HFF-Myc (cell line): ENCODE results near the gene NAALADL2.

Experiments used
- DNase-seq: peaks from one replicate; pipeline ENCODE4 v3.0.0-alpha.2; 2011; ENCODE audit warnings: low read depth; ENCODE audit errors: extremely low read depth
- H3K4me3 ChIP-seq: replicated peaks from 2 replicates; pipeline ENCODE4 v1.5.1; 2011; ENCODE audit warnings: low read depth, mild to moderate bottlenecking, control low read depth, low read length
- CTCF ChIP-seq: IDR thresholded peaks from 2 replicates; pipeline ENCODE4 v1.5.1; 2012; ENCODE audit warnings: mild to moderate bottlenecking, low read depth, low read length, control low read depth; ENCODE audit errors: missing control alignments

The NAALADL2 gene

GRCh38 chr3:175273573-175273972 lies 414.4 kb downstream of the NAALADL2 start:
- no peak for DNase-seq
- no peak overlapping the region for H3K4me3 ChIP-seq
- TF ChIP-seq CTCF, result no peak

- no peak overlapping the region for H3K4me3 ChIP-seq
- no peak for TF ChIP-seq CTCF
- no peak for DNase-seq
Observed at GRCh38 chr3:175274056-175274455, 414.9 kb downstream of the NAALADL2 start.

GRCh38 chr3:175274474-175275218 lies 415.5 kb downstream of the NAALADL2 start:
- no peak for DNase-seq
- no peak overlapping the region for H3K4me3 ChIP-seq
- TF ChIP-seq CTCF, result no peak

- no peak for TF ChIP-seq CTCF
Observed at GRCh38 chr3:175278680-175279079, 419.5 kb downstream of the NAALADL2 start.

GRCh38 chr3:175279457-175279856 lies 420.3 kb downstream of the NAALADL2 start:
- no peak for TF ChIP-seq CTCF
- no peak overlapping the region for H3K4me3 ChIP-seq
- DNase-seq, result no peak

More at GRCh38 chr3:175278680-175279079, 419.5 kb downstream of the NAALADL2 start:
- no peak overlapping the region for H3K4me3 ChIP-seq
- no peak for DNase-seq

GRCh38 chr3:175279911-175280310 lies 420.8 kb downstream of the NAALADL2 start:
- TF ChIP-seq CTCF, result no peak
- no peak for DNase-seq
- no peak overlapping the region for H3K4me3 ChIP-seq
